IgD-negative memory B cell (primary cell): ENCODE measurements around the gene DYNC1H1. TPM values are rescaled to one million over a fixed set of nuclear protein-coding genes. Genes with fewer than 3 reads are reported as not detected.

Source experiments
- H3K27ac Mint-ChIP-seq, 3 donors: one replicate each; pipeline ENCODE4 v1.8.0; 2020 to 2022; ENCODE audit warnings: mild to moderate bottlenecking in 3 of 3, mixed read lengths in 3 of 3, moderate library complexity in 1 of 3
- H3K27me3 Mint-ChIP-seq: one replicate; pipeline ENCODE4 v1.8.0; 2021; ENCODE audit warnings: mixed read lengths
- H3K36me3 Mint-ChIP-seq: one replicate; pipeline ENCODE4 v1.8.0; 2020; ENCODE audit warnings: mild to moderate bottlenecking, mixed read lengths
- H3K4me1 Mint-ChIP-seq, 3 donors: one replicate each; pipeline ENCODE4 v1.8.0; 2020 to 2022; ENCODE audit warnings: mixed read lengths in 3 of 3, mild to moderate bottlenecking in 1 of 3
- H3K4me3 Mint-ChIP-seq, 4 donors: one replicate each; pipeline ENCODE4 v1.8.0; 2020 to 2022; ENCODE audit warnings: mild to moderate bottlenecking in 4 of 4, mixed read lengths in 4 of 4, moderate library complexity in 3 of 4
- H3K9me3 Mint-ChIP-seq, 3 donors: one replicate each; pipeline ENCODE4 v1.8.0; 2020 to 2021; ENCODE audit warnings: mixed read lengths in 3 of 3, mild to moderate bottlenecking in 1 of 3
- polyA plus RNA-seq: library from polyadenylated mRNA; unstranded; fragments of 300-500 nt; fragmentation: Illumina TruSeq; gene quantifications from one replicate; pipeline ENCODE4 v1.2.3, GENCODE V29; 2021

Gene DYNC1H1
- polyA plus RNA-seq, 1 donor from 2014 or later, result 54.4 TPM

DNA sequence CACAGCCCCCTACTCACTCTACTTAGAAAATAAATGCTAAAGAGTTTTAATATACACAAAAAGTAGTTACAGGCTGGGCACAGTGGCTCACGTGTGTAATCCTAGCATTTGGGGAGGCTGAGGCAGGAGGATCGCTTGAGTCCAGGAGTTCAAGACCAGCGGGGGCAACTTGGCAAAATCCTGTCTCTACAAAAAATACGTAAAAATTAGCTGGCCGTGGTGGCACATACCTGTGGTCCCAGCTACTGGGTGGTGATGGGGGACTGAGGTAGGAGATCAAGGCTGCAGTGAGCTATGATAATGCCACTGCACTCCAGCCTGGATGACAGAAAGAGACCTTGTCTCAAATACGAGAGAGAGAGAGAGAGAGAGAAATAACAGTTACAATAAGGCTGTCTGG lies 9.9 kb upstream of the DYNC1H1 start:
- Mint-ChIP-seq H3K4me1 (peaks cover 0 to 2% (median 0%) of the 10 kb centered on the region in 3 donors), H3K4me3 (no peak overlapping the region), H3K27ac (peak overlapping the region in 1 of 3 donors; percentile 53), H3K9me3 (no peaks in the 10 kb centered on the region), H3K27me3 (no peaks in the 10 kb centered on the region), H3K36me3 (no peaks in the 10 kb centered on the region)

DNA sequence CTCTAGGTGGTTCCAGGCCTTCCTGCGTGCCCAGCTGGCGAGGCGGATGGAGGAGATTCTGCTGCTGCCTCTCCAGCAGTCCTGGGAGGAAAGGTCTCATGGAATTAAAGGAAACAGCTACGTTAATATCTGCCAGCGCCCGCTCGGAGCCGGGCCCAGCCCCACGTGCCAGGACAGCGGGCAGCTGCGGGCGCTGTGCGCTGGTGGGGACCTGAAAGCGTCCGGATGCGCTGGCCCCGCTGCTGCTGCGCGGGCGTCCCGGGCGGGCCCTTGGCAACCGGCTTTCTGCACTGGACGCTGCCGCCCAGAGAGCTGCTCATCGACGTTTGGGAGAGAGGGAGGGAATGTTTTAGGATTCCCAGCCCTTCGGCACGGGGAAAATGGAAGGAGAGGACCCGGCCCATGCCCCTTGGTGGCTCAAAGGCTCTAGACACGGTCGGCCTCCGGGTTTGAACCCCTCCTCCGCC lies 8.6 kb upstream of the DYNC1H1 start:
- peak overlapping the region in 1 of 4 donors; percentile 17 for H3K4me3 Mint-ChIP-seq
- H3K27me3 Mint-ChIP-seq, result no peaks in the 10 kb centered on the region
- H3K36me3 Mint-ChIP-seq, result no peaks in the 10 kb centered on the region
- no peak overlapping the region for H3K27ac Mint-ChIP-seq
- H3K9me3 Mint-ChIP-seq, result no peaks in the 10 kb centered on the region
- peaks cover 0 to 7% (median 7%) of the 10 kb centered on the region in 3 donors for H3K4me1 Mint-ChIP-seq

DNA sequence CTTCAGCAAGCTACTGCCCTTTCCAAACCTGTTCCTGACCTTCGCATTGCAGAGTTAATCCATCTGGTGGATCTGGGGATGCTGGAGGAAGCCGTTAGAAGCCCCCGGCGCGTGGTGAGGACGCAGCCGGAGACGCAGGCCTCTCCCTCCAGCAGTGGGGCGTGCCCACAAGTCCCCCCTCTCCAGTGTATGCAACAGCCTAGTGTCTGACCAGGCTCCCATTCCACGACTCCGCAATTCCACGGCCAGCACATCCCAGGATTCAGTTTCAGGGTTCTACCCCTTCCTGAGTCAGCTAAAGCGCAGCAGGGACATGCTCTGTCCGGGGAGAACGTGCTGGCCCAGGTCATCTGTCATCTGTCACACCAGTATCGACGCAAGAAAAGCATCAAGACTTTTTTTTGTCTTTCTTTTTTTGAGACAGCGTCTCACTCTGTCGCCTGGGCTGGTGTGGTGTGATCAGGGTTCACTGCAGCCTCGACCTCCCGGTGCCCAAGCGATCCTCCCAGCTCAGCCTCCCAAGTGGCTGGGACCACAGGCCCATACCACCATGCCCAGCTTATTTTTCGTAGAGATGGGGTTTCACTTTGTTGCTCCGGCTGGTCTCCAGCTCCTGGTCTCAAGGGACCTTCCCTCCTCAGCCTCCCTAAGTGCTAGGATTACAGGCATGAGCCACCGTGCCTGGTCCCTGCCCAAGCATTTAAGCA lies 8.0 kb upstream of the DYNC1H1 start:
- no peak overlapping the region for H3K27ac Mint-ChIP-seq
- H3K4me1 Mint-ChIP-seq, result peaks cover 2 to 12% (median 11%) of the 10 kb centered on the region in 3 donors
- H3K27me3 Mint-ChIP-seq, result no peaks in the 10 kb centered on the region
- no peaks in the 10 kb centered on the region for H3K36me3 Mint-ChIP-seq
- no peaks in the 10 kb centered on the region for H3K9me3 Mint-ChIP-seq
- no peak overlapping the region for H3K4me3 Mint-ChIP-seq

DNA sequence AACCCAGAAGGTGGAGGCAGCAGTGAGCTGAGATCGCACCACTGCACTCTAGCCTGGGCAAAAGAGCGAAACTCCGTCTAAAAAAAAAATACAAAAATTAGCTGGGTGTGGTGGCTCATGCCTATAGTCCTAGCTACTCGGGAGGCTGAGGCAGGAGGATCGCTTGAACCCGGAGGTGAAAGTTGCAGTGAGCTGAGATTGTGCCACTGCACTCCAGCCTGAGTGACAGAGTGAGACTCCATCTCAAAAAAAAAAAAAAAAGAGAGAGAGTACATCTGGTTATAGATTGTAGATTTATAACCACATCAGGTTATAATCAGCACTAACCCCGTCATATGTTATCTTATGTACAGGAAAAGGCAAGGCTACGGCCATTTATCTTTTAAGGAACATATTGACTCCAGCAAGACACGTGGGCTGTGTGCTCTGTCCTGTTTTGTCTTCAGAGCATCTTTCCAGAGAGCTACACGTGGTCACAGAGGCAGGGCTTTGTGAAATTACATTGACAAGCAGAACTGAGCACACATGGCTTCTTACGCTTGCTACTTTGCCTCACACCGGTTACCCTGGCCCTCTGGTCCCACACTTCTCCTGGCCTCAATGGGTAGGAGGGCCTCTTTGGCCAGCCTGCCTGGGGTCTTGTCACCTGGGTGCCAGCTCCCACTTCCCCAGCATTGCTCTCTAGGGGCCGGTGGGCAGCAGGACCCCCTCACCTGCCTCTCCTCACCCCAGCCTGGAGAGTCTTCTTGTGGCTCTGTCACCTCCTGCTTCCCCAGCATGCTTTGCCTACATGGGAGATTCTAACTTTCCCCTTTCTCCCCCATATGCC lies 6.8 kb upstream of the DYNC1H1 start:
- no peaks in the 10 kb centered on the region for H3K9me3 Mint-ChIP-seq
- no peak overlapping the region for H3K27ac Mint-ChIP-seq
- no peak overlapping the region for H3K4me3 Mint-ChIP-seq
- no peaks in the 10 kb centered on the region for H3K27me3 Mint-ChIP-seq
- H3K36me3 Mint-ChIP-seq, result no peaks in the 10 kb centered on the region
- peaks cover 2 to 12% (median 11%) of the 10 kb centered on the region in 3 donors for H3K4me1 Mint-ChIP-seq

DNA sequence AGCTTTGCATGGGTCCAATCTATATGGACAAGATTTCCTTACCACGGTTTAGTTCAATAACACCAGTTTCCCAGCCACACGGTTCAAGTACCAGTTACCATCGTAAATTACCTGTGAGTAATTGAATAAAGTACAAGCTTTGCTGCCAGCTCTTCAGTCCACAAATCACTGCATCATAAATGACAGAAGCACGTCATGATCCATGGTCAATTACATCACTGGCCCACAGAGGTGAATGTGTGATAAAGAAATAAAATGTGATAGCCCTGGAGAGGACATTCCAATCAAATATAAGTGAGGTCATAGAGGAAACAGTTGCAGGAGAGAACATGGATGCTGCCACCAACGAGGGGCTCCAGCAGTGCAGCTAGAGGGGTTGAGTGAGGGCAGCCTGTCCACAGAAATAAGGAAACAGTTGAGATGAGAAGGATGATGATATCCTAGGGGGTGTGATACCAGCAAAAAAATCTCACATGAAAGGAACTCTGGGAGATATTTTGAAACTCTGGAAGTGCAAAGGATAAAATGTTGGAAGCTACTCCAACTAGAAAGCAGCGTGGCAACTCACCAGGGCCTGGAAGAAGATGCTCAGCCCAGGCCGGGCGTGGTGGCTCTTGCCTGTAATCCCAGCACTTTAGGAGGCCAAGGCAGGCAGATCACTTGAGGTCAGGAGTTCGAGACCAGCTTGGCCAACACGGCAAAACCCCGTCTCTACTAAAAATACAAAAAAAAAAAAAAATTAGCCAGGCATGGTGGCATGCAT lies 5.8 kb upstream of the DYNC1H1 start:
- Mint-ChIP-seq H3K9me3 (no peaks in the 10 kb centered on the region), H3K36me3 (no peaks in the 10 kb centered on the region), H3K4me3 (no peak overlapping the region)

DNA sequence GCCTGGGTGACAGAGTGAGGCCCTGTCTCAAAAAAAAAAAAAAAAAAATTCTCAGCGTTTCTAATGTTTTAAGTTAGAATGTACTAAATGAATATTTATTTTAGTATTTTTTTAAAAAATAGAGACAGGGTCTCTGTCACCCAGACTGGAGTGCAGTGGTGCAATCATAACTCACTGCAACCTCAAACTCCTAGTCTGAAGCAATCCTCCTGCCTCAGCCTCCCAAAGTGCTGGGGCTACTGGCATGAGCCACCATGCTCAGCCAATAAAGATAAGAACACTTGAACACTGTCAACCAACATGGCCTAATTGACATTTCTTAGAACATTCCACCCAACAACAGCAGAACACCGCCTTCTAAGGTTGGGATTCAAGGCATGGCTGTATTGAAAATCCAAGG lies 5.1 kb upstream of the DYNC1H1 start:
- no peaks in the 10 kb centered on the region for H3K9me3 Mint-ChIP-seq

More for the DNA sequence above, 5.8 kb upstream of the DYNC1H1 start:
- H3K27me3 Mint-ChIP-seq, result no peaks in the 10 kb centered on the region
- peaks cover 2 to 12% (median 10%) of the 10 kb centered on the region in 3 donors for H3K4me1 Mint-ChIP-seq
- no peak overlapping the region for H3K27ac Mint-ChIP-seq

DNA sequence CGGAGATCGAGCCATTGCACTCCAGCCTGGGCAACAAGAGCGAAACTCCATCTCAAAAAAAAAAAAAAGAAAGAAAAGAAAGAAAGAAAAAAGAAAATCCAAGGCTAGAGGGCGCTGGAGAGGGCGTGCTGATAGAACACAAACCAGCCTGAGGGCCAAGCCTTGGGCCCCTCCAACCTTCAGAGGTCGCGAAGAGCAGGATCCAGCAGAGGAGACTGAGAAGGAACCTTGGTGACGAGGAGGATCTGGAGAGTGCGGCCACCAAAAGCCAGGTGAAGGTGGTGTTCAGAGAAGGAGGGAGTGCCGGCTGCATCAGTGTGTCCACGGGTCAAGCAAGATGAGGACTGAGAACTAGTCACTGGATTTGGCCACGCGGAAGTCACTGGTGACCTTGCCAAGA lies 4.1 kb upstream of the DYNC1H1 start:
- Mint-ChIP-seq H3K4me1 (peaks cover 5 to 17% (median 14%) of the 10 kb centered on the region in 3 donors), H3K27me3 (no peaks in the 10 kb centered on the region), H3K4me3 (peak overlapping the region in 1 of 4 donors; percentile 53), H3K9me3 (no peaks in the 10 kb centered on the region), H3K27ac (peak overlapping the region in 2 of 3 donors; percentile 17 to 81), H3K36me3 (no peaks in the 10 kb centered on the region)

More for the DNA sequence above, 5.1 kb upstream of the DYNC1H1 start:
- Mint-ChIP-seq H3K4me3 (no peak overlapping the region), H3K27me3 (no peaks in the 10 kb centered on the region), H3K27ac (no peak overlapping the region), H3K4me1 (peaks cover 5 to 16% (median 14%) of the 10 kb centered on the region in 3 donors), H3K36me3 (no peaks in the 10 kb centered on the region)

DNA sequence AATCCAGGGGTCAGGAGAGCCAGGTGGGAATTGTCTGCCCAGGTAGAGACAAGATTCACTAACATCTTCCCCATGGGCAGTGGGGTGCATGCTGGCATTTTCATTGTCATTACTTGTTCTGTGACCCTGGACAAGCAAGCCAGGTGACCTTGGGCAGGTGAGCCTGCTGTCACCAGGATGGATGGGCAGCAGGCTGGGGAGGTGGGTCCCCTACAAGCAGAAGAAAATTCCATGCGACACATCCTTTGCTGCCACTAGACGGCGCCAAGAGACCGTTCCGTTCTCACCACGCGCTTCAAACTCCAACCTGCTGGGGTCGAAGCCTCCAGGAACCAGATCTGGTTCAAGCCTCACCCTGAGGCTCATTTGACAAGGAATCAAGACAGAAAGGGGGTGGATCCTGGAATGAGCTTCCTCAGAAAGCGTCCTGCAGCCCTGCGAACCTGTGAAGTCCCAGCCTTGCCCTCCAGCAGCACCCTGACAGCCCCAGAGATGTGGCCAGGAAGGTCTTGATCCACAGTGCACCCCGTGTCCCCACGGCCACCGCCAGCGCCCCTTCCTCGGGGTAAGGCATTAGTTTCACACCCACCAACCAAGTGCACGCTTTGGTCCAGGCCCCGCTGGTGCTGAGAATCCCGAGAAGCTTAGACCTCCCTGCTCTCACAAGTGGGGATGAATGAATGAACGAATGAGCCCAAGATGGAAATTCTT lies 3.2 kb upstream of the DYNC1H1 start:
- peak overlapping the region in 2 of 3 donors; percentile 81 to 91 for H3K27ac Mint-ChIP-seq
- H3K4me1 Mint-ChIP-seq, result peaks cover 12 to 24% (median 21%) of the 10 kb centered on the region in 3 donors
- no peaks in the 10 kb centered on the region for H3K27me3 Mint-ChIP-seq

DNA sequence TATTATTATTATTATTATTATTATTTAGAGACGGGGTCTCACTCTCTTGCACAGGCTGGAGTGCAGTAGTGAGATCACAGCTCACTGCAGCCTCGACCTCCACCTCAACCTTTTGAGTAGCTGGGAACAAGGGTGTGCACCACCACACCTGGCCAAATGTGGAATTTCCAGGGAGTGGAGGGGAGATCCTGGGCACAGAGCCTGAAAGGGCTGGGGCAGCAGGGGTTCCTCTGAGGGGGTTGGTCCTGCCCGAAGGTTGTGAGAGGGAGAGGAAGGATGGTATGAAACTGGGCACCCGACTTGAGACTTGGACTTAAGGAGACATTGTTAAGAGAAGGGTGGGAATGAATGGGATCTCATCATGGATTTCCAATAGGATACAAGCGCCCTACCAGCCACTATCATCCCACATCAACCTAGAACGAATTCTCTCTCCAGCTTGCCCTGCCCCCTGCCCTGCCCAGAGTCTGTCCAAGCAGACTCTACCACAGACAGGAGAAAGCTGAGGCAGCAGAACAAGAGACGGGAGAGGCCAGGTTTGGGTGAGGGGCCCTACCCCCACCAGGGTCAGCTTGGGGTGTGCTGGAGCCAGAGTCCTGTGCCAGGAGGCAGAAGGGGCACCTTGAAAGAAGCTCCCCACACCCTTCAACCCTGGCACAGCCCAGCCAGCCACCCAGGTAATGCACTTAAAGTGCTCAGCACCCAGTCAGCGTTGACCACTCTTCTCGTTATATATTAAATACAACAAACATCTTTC lies 2.4 kb upstream of the DYNC1H1 start:
- H3K4me3 Mint-ChIP-seq, result no peak overlapping the region
- H3K27me3 Mint-ChIP-seq, result no peaks in the 10 kb centered on the region
- H3K4me1 Mint-ChIP-seq, result peaks cover 15 to 27% (median 24%) of the 10 kb centered on the region in 3 donors
- no peaks in the 10 kb centered on the region for H3K36me3 Mint-ChIP-seq
- no peaks in the 10 kb centered on the region for H3K9me3 Mint-ChIP-seq
- no peak overlapping the region for H3K27ac Mint-ChIP-seq

More for the DNA sequence above, 3.2 kb upstream of the DYNC1H1 start:
- H3K4me3 Mint-ChIP-seq, result peak overlapping the region in 3 of 4 donors; percentile 52 to 79 (median 77)
- H3K36me3 Mint-ChIP-seq, result no peaks in the 10 kb centered on the region
- H3K9me3 Mint-ChIP-seq, result no peaks in the 10 kb centered on the region

DNA sequence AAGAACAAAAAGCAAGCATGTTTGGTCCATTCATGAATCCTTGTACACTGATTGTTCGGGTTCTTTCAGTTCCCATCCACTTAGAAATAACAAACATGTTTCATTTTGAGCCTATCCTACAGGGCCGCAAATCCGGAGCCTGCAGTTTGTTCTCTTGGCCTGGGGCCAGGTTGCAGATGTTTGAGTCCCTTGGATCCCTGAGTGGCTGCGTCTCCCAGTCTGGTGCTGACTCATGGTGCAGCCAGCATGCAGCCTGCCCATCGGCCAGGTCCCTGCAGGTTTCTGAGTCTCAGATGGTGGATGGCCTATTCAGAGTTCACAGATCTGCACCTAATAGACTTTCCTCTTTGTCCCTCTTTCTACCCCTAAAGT lies 1.9 kb upstream of the DYNC1H1 start:
- Mint-ChIP-seq H3K4me3 (peak overlapping the region in 1 of 4 donors; percentile 53), H3K4me1 (peaks cover 15 to 29% (median 25%) of the 10 kb centered on the region in 3 donors), H3K9me3 (no peaks in the 10 kb centered on the region), H3K36me3 (no peaks in the 10 kb centered on the region), H3K27me3 (no peaks in the 10 kb centered on the region), H3K27ac (peak overlapping the region in 1 of 3 donors; percentile 36)

DNA sequence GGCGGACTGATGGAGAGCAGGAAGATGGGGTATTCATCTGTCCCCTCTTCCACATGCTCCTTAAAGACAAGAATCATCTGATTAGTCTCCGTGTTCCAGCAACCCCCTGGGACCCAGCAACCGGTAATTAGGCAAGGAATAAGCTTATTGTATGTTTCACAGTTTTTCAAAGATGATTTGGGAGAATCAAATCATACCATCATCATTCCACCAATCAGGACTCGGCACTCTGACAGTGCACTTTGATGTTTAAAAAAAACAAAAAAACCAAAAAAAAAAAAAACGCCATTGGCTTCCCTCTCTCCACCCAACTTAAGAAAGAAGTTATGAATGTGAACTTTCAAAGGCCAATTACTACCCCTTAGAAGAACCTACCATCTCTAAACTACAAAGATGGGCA lies 1.3 kb upstream of the DYNC1H1 start:
- Mint-ChIP-seq H3K27ac (peak overlapping the region in 1 of 3 donors; percentile 36), H3K36me3 (no peaks in the 10 kb centered on the region), H3K9me3 (no peaks in the 10 kb centered on the region), H3K4me1 (peaks cover 21 to 32% (median 29%) of the 10 kb centered on the region in 3 donors), H3K27me3 (no peaks in the 10 kb centered on the region), H3K4me3 (peak overlapping the region in 1 of 4 donors; percentile 53)

DNA sequence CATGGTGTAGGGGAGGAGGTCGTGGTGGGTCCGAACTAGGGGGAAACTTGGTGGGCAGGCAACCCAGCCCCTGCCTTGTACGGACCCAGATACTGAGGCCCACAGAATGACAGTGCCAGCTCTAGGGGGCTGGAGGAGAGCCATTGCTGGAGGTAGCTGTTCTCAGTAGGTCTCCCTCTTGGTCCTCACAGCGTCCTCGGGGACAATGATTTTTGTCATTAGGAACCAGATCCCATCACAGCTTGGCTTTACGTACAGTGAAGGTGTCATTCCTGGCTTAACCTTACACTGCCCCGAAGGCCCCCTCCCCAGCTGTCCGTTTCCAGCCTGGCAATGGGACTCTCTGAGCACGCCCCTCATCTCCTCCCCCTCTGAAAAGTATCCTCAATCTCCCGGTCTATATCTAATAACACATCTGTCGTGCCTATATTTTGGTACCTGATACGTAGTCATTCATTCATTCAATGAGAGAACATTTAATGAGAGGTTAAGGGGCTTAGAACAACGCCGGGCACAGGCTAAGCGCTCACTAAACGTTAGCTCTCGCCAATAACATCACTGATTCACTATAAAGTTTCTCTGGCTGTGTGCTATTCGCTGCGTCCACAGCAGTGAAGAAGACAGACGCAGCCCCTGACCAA lies 597 bp upstream of the DYNC1H1 start:
- Mint-ChIP-seq H3K4me1 (peaks cover 22 to 34% (median 30%) of the 10 kb centered on the region in 3 donors), H3K9me3 (no peaks in the 10 kb centered on the region), H3K27me3 (no peaks in the 10 kb centered on the region), H3K4me3 (peak overlapping the region; percentile 50 to 96 (median 64)), H3K27ac (peak overlapping the region in 2 of 3 donors; percentile 94 to 97), H3K36me3 (no peaks in the 10 kb centered on the region)

DNA sequence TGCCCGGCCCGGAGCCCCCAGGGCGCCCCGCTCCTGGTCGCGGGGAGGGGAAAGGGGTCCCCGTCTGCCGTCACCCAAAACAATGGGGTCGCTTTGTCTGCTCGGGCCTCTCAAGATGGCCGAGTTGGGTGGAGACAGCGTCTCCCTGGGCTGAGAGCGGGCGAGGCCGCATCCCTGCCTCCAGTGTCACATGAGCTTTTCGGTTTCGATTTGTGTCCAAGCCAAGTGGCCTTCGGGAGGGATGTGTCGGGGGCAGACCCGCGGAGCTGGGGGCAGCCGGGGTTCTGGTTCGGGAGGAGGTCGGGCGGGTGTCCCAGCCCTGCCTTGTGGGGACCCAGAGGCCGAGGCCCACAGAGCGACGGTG lies 790 bp downstream of the DYNC1H1 start:
- Mint-ChIP-seq H3K36me3 (no peaks in the 10 kb centered on the region), H3K9me3 (no peaks in the 10 kb centered on the region), H3K4me1 (peaks cover 32 to 41% (median 38%) of the 10 kb centered on the region in 3 donors), H3K27me3 (no peaks in the 10 kb centered on the region), H3K4me3 (peak overlapping the region; percentile 88 to 96 (median 96)), H3K27ac (peak overlapping the region in 2 of 3 donors; percentile 35 to 85)
